CD4-positive, CD25-positive, alpha-beta regulatory T cell (primary cell): Measurements from ENCODE around the gene KRTAP12-2. TPM values are rescaled to one million over a fixed set of nuclear protein-coding genes. Genes with fewer than 3 reads are reported as not detected.
A peak's percentile ranks its signal among the peaks of the same experiment; 100 is the strongest.
"Not testable (repeated sequence)": the region's sequence is repeated elsewhere in the genome, so short reads cannot be mapped to it uniquely, and the experiment has no call there.

Experiments used
- ATAC-seq, 2 donors: fragments of 150-1000 bp; cut with Tn5 transposase; one replicate each; pipeline ENCODE4 v1.10.0; 2021; ENCODE audit warnings: low read depth in 2 of 2, moderate number of reproducible peaks in 2 of 2, moderate library complexity in 1 of 2
- DNase-seq, 3 donors: peaks; one replicate each; pipeline versions ENCODE4 v3.0.0 to v3.0.0-alpha.2; 2012 to 2022; ENCODE audit warnings: mixed read lengths in 1 of 3
- H3K27ac ChIP-seq: one replicate; pipeline ENCODE4 v1.7.0; 2013; ENCODE audit warnings: mild to moderate bottlenecking, low read length; ENCODE audit not compliant: insufficient read depth, poor library complexity, severe bottlenecking
- H3K27me3 ChIP-seq: one replicate; pipeline ENCODE4 v1.7.0; 2013; ENCODE audit warnings: low read length; ENCODE audit not compliant: control insufficient read depth, insufficient read depth
- H3K36me3 ChIP-seq: one replicate; pipeline ENCODE4 v1.7.0; 2013; ENCODE audit warnings: mild to moderate bottlenecking, low read length, moderate library complexity; ENCODE audit not compliant: control insufficient read depth, insufficient read depth
- H3K4me1 ChIP-seq: 2 replicates; pipeline ENCODE4 v1.7.0; 2013; ENCODE audit warnings: mild to moderate bottlenecking, low read length; ENCODE audit not compliant: insufficient read depth, control insufficient read depth, poor library complexity, severe bottlenecking
- H3K4me3 ChIP-seq: one replicate; pipeline ENCODE4 v1.7.0; 2013; ENCODE audit warnings: low read depth, mild to moderate bottlenecking, low read length, moderate library complexity
- H3K9me3 ChIP-seq, 2 experiments: 1 replicate in 1 of 2; 2 replicates in 1 of 2; pipeline ENCODE4 v1.7.0; 2013; ENCODE audit warnings: low read length in 2 of 2, mild to moderate bottlenecking in 1 of 2, moderate library complexity in 1 of 2; ENCODE audit not compliant: control insufficient read depth in 2 of 2
- H3K27ac Mint-ChIP-seq, 3 donors: one replicate each; pipeline ENCODE4 v1.8.0; 2020 to 2022; ENCODE audit warnings: mild to moderate bottlenecking in 3 of 3, mixed read lengths in 3 of 3, moderate library complexity in 2 of 3
- H3K27me3 Mint-ChIP-seq: one replicate; pipeline ENCODE4 v1.8.0; 2022; ENCODE audit warnings: mild to moderate bottlenecking, mixed read lengths
- H3K36me3 Mint-ChIP-seq: one replicate; pipeline ENCODE4 v1.8.0; 2020; ENCODE audit warnings: mixed read lengths
- H3K4me1 Mint-ChIP-seq, 4 donors: one replicate each; pipeline ENCODE4 v1.8.0; 2020 to 2022; ENCODE audit warnings: mixed read lengths in 4 of 4, mild to moderate bottlenecking in 1 of 4
- H3K4me3 Mint-ChIP-seq, 4 donors: one replicate each; pipeline ENCODE4 v1.8.0; 2020 to 2022; ENCODE audit warnings: mild to moderate bottlenecking in 4 of 4, mixed read lengths in 4 of 4, moderate library complexity in 3 of 4
- H3K9me3 Mint-ChIP-seq, 7 donors: one replicate each; pipeline ENCODE4 v1.8.0; 2020 to 2022; ENCODE audit warnings: mixed read lengths in 7 of 7, mild to moderate bottlenecking in 3 of 7, moderate library complexity in 2 of 7
- polyA plus RNA-seq, 4 donors: library from polyadenylated mRNA; unstranded; fragments of 300-500 nt; fragmentation: Illumina TruSeq; gene quantifications; one replicate each; pipeline ENCODE4 v1.2.3, GENCODE V29; 2021
- total RNA-seq: library from RNA; stranded (reverse); gene quantifications from one replicate; pipeline ENCODE4 v1.2.3, GENCODE V29; 2022

KRTAP12-2 gene
- total and polyA plus RNA-seq, 5 donors from 2014 or later, result not detected

DNA sequence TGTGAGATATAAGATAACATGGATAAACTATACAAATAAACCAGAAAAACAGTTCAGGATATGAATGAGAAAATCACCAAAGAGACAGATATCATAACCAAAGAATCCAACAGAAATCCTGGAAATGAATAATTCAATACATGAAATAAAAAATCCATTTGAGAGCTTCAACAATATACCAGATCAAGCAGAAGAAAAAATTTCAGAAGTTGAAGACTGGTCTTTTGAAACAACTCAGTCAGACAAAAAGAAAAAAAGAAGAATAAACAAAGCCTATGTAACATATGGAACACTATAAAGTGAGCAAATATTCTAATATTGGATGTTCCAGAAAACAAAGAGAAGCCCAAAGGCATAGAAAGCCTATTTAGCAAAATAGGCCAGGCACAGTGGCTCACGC, 5.2 kb upstream of the KRTAP12-2 start:
- H3K36me3 Mint-ChIP-seq, result no peaks in the 10 kb centered on the region
- no peak overlapping the region for H3K4me3 Mint-ChIP-seq

DNA sequence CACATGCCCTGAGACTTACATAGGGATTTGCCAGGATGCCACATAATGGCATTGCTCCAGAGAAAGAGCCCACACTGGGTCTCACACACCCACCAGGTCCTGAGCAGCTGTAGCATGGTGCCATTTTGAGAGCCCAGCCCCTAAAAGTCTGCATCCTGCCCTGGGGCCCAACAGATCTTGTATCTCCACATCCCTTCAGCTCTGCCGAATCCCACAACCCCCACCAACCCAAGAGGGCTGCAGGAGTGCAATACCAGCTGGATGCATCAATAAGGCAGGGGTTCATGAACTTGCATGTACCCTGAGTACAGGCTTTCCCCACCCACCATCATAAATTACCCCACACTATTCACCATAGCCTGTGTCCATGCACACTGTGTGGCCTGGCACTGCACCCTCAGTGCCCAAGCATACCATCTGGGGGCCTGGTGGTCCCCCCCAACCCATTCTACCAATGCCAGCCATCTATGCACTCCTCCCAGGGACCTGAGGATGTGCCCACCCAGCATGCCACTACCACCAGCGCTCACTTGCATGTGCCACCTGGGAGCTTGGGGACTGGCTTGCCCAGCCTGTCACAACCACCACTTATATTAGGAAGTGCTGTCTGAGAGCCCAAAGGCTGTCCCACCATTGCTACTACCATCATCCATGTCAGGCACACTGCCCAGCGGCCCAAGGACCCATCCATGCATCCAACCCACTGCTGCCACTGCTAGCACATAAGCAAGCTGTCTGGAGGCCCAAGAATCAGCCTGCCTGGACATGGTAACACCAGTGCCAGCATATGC, 4.1 kb upstream of the KRTAP12-2 start:
- H3K4me1 ChIP-seq, result no peaks in the 10 kb centered on the region
- no peak for ATAC-seq
- no peak overlapping the region for H3K4me3 ChIP-seq
- no peaks in the 10 kb centered on the region for H3K36me3 ChIP-seq
- H3K9me3 ChIP-seq, result peaks cover 16 to 28% of the 10 kb centered on the region in 2 experiments
- no peak for DNase-seq
- Mint-ChIP-seq H3K36me3 (no peaks in the 10 kb centered on the region), H3K4me3 (no peak overlapping the region), H3K9me3 (peaks cover 2 to 43% (median 11%) of the 10 kb centered on the region in 7 donors), H3K4me1 (no peaks in the 10 kb centered on the region), H3K27me3 (peaks cover 20% of the 10 kb centered on the region), H3K27ac (no peak overlapping the region)
- H3K27me3 ChIP-seq, result peaks cover 9% of the 10 kb centered on the region
- no peak overlapping the region for H3K27ac ChIP-seq

More for the DNA sequence above, 5.2 kb upstream of the KRTAP12-2 start:
- Histone ChIP-seq H3K4me3 (no peak overlapping the region), H3K27ac (no peak overlapping the region), H3K27me3 (peaks cover 9% of the 10 kb centered on the region), H3K36me3 (no peaks in the 10 kb centered on the region), H3K9me3 (peaks cover 16 to 28% of the 10 kb centered on the region in 2 experiments), H3K4me1 (no peaks in the 10 kb centered on the region)
- H3K4me1 Mint-ChIP-seq, result no peaks in the 10 kb centered on the region
- H3K27ac Mint-ChIP-seq, result no peak overlapping the region
- DNase-seq (no peak), ATAC-seq (no peak)
- H3K27me3 Mint-ChIP-seq, result peaks cover 25% of the 10 kb centered on the region
- H3K9me3 Mint-ChIP-seq, result peaks cover 2 to 43% (median 11%) of the 10 kb centered on the region in 7 donors

DNA sequence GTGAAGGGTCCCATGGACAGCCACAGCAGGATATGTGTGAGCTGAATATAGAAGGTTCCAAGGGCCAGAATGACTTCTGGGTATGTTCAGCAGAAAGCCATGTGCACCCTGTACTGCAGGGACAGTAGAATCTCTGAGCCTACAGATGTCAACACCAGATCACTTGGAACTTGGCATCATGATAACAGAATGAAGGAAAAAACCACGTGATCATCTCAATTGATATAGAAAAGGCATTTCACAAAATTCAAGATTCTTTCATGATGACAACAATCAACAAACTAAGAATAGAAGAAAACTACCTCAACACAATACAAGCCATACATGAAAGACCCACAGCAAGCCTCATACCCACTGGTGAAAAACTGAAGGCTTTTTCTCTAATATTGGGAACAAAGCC, 885 bp upstream of the KRTAP12-2 start:
- no peaks in the 10 kb centered on the region for H3K36me3 ChIP-seq
- no peak overlapping the region for H3K4me3 ChIP-seq
- H3K36me3 Mint-ChIP-seq, result no peaks in the 10 kb centered on the region
- H3K9me3 Mint-ChIP-seq, result peaks cover 0 to 25% (median 7%) of the 10 kb centered on the region in 7 donors
- H3K27me3 ChIP-seq, result peaks cover 9% of the 10 kb centered on the region
- peaks cover 21% of the 10 kb centered on the region for H3K27me3 Mint-ChIP-seq
- DNase-seq (no peak), ATAC-seq (no peak)
- no peak overlapping the region for H3K27ac Mint-ChIP-seq
- no peak overlapping the region for H3K4me3 Mint-ChIP-seq
- H3K4me1 ChIP-seq, result no peaks in the 10 kb centered on the region
- peaks cover 10 to 18% of the 10 kb centered on the region in 2 experiments for H3K9me3 ChIP-seq
- H3K4me1 Mint-ChIP-seq, result no peaks in the 10 kb centered on the region
- no peak overlapping the region for H3K27ac ChIP-seq

DNA sequence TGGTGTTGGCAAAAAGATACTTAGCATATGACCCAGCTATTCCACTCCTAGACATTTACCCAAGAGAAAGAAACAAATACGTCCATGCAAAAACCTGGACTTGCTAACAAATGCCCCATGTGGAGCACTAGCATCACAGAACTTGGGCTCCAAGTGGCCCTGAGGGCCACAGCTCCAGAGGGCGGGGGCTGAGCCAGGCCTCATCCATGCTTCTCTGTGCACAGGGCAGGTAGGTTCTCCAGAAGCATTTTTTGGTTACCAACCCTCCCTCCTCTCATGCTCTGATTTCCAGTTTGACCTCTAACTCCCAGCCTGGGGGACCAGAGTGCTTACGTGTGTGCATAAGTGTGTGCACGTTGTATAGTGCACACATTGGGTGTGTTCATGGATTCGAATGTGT, 2.0 kb downstream of the KRTAP12-2 start:
- DNase-seq (no peak), ATAC-seq (no peak)
- Mint-ChIP-seq H3K4me3 (no peak overlapping the region), H3K27me3 (peaks cover 35% of the 10 kb centered on the region), H3K9me3 (peaks cover 0 to 19% (median 5%) of the 10 kb centered on the region in 7 donors), H3K27ac (no peak overlapping the region), H3K4me1 (peaks cover 0 to 3% (median 0%) of the 10 kb centered on the region in 4 donors), H3K36me3 (no peaks in the 10 kb centered on the region)
- H3K4me3 ChIP-seq, result no peak overlapping the region
- H3K27me3 ChIP-seq, result peaks cover 11% of the 10 kb centered on the region
- no peaks in the 10 kb centered on the region for H3K36me3 ChIP-seq
- no peaks in the 10 kb centered on the region for H3K9me3 ChIP-seq
- no peaks in the 10 kb centered on the region for H3K4me1 ChIP-seq
- no peak overlapping the region for H3K27ac ChIP-seq

DNA sequence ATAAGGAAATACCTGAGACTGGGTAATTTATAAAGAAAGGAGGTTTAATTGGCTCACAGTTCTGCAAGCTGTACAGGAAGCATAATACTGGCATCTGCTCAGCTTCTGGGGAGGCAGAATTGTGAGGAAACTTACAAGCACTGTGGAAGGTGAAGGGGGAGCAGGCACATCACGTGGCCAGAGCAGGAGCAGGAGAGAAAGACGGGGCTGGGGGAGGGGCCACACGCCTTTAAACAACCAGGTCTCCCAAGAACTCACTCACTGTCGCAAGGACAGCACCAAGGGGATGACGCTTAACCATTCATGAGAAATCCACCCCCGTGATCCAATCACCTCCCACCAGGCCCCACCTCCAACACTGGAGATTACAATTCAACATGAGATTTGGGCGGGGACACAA, 5.2 kb downstream of the KRTAP12-2 start:
- DNase-seq, H3K4me3 Mint-ChIP-seq, H3K4me3 ChIP-seq, H3K27me3 ChIP-seq, H3K36me3 ChIP-seq, H3K9me3 ChIP-seq, ATAC-seq, H3K36me3 Mint-ChIP-seq, H3K27ac ChIP-seq: not testable (repeated sequence)
- Mint-ChIP-seq H3K27me3 (peaks cover 38% of the 10 kb centered on the region), H3K4me1 (peaks cover 11 to 30% (median 24%) of the 10 kb centered on the region in 4 donors), H3K9me3 (peaks cover 0 to 29% (median 8%) of the 10 kb centered on the region in 7 donors), H3K27ac (peak overlapping the region in 1 of 3 donors; percentile 67)
- peaks cover 24% of the 10 kb centered on the region for H3K4me1 ChIP-seq

DNA sequence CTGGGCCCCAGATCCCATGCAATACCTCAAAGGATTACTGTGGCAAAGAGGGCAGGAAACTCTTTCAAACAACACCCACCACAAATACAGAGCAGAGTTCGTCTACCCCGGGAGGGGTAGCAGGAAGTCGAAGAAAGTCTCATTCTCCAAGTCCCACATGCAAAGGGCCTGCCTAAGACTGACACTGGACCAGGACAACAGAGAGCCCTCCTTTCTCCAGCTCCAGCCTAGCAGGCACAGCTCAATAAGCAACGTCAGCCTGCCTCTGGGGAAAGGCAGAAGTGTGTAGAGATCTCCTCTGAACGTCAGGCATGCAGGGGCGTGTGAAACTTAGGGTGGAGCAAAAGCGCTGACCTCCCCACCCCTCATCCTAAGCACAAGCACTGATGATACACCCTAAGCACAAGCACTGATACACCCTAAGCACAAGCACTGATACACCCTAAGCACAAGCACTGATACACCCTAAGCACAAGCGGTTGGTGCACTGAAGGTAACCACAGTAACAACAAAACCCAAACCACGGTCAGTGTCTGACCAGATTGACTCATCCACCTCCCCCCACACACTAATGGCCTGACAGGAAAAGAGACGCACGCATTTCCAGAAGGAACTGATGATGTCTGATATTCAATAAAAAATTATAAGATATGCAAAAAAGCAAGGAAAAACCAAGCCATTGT, 7.7 kb downstream of the KRTAP12-2 start:
- Mint-ChIP-seq H3K27ac (peak overlapping the region; percentile 69 to 95 (median 87)), H3K27me3 (peaks cover 32% of the 10 kb centered on the region), H3K4me1 (peaks cover 11 to 41% (median 25%) of the 10 kb centered on the region in 4 donors), H3K9me3 (peaks cover 0 to 39% (median 7%) of the 10 kb centered on the region in 7 donors), H3K4me3 (peak overlapping the region; percentile 22 to 85 (median 52)), H3K36me3 (peaks cover 8% of the 10 kb centered on the region)
- peaks cover 3% of the 10 kb centered on the region for H3K27me3 ChIP-seq
- peak overlapping the region; percentile 26 for H3K4me3 ChIP-seq
- peak in 2 of 3 donors; percentile 13 to 56 for DNase-seq
- peak in 1 of 2 donors; percentile 32 for ATAC-seq
- no peaks in the 10 kb centered on the region for H3K36me3 ChIP-seq
- H3K4me1 ChIP-seq, result peaks cover 24% of the 10 kb centered on the region
- no peak overlapping the region for H3K27ac ChIP-seq
- peaks cover 5 to 19% of the 10 kb centered on the region in 2 experiments for H3K9me3 ChIP-seq

DNA sequence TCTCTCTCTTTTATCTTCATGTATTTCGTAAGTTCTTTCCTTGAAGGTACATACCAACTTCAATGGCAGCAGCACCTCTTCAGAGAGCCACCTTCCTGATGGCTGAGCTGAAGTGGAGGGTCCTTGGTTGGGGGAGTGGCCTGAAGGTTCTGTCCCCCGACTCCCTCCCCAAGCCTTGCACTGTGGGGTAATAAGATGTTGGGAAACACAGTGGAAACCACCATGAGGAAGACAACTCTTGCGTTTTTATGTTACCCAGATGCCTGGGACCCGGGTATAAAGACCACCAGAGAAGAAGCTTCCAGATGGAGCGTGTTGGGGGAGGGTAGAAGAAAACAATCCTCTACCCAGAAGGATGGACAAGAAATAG, 8.2 kb downstream of the KRTAP12-2 start:
- Mint-ChIP-seq H3K27ac (peak overlapping the region; percentile 69 to 95 (median 87)), H3K27me3 (peaks cover 28% of the 10 kb centered on the region), H3K36me3 (peaks cover 8% of the 10 kb centered on the region), H3K4me1 (peaks cover 11 to 46% (median 25%) of the 10 kb centered on the region in 4 donors), H3K9me3 (peaks cover 0 to 34% (median 7%) of the 10 kb centered on the region in 7 donors), H3K4me3 (peak overlapping the region; percentile 47 to 85 (median 66))
- no peak for ATAC-seq
- peaks cover 24% of the 10 kb centered on the region for H3K4me1 ChIP-seq
- peaks cover 5 to 19% of the 10 kb centered on the region in 2 experiments for H3K9me3 ChIP-seq
- H3K4me3 ChIP-seq, result peak overlapping the region; percentile 26
- peaks cover 3% of the 10 kb centered on the region for H3K27me3 ChIP-seq
- no peak overlapping the region for H3K27ac ChIP-seq
- DNase-seq, result no peak
- H3K36me3 ChIP-seq, result no peaks in the 10 kb centered on the region
